ENCODE measurements around the gene MCOLN1. TPM values are rescaled to one million over a fixed set of nuclear protein-coding genes. Genes with fewer than 3 reads are reported as not detected.

The MCOLN1 gene
- total and polyA plus RNA-seq, 9 of the 15 experiments (the other 6 are each of a cell fraction or from before 2014, with no cell fraction given) = 0.25 to 15.4 (median 7.1) TPM

DNA sequence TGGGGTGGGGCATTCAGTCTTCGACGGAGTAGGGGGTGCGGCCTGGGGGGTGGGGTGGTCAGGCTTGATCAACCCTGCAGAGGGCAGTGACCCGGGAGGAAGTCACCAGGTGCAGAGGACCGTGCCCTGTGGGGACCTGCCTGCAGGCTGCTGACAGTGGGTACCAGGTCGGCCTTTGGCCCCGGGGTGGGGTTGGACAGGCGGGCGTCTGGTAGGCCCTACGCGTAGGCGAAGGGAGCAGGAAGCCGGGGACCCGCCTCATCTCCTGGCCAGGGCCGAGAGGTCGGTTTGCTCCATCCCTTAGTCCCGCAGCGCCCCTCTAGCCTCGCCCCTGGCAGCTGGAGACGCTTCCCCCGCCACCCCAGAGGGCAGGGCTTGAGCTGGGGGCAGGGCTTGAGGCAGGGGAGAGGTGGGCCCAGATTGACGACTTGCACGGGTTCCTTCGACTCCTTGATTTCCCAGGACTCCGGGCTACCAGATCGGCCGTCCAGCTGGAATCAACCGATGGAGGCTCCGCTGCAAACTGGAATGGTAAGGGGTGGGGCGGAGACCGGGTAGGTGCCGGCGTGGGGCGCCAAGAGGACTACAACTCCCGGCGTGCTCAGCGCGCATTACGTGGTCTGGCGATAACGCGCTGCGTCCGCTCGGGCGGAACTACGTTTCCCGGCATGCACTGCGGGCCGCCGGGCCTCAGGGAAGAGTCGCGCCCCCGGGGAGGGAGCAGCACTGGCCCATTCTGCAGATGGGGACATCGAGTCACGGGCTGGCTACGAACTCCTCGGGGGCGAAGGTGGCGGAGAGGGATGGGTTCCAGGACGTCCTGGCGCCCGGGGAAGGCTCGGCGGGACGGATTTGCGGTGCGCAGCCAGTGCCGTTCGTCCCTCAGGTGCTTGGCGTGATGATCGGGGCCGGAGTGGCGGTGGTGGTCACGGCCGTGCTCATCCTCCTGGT lies 12.9 kb downstream of the MCOLN1 start, which contains the start of gene PNPLA6 (continued):
- TF ChIP-seq, protein P1, sequence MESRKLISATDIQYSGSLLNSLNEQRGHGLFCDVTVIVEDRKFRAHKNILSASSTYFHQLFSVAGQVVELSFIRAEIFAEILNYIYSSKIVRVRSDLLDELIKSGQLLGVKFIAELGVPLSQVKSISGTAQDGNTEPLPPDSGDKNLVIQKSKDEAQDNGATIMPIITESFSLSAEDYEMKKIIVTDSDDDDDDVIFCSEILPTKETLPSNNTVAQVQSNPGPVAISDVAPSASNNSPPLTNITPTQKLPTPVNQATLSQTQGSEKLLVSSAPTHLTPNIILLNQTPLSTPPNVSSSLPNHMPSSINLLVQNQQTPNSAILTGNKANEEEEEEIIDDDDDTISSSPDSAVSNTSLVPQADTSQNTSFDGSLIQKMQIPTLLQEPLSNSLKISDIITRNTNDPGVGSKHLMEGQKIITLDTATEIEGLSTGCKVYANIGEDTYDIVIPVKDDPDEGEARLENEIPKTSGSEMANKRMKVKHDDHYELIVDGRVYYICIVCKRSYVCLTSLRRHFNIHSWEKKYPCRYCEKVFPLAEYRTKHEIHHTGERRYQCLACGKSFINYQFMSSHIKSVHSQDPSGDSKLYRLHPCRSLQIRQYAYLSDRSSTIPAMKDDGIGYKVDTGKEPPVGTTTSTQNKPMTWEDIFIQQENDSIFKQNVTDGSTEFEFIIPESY (CRISPR knock-in tag; IDR thresholded peaks at IDR 0.05) = peak; percentile 81
- TF ChIP-seq RBM22 (IDR thresholded peaks at IDR 0.05; ENCODE audit: low read depth, low read length, poor library complexity, severe bottlenecking) (peak; percentile 71), TEAD4 (IDR thresholded peaks at IDR 0.05; ENCODE audit: low read length) (no peak), TEAD4 (CRISPR knock-in tag; IDR thresholded peaks at IDR 0.05; ENCODE audit: borderline replicate concordance) (no peak), MTA2 (IDR thresholded peaks at IDR 0.05; ENCODE audit: low read depth) (no peak), TBL1XR1 (IDR thresholded peaks at IDR 0.05; ENCODE audit: low read length in 2 of 2) (peak; percentile 35 to 63; a peak in 3 of 4 replicates), ZNF232 (CRISPR knock-in tag; IDR thresholded peaks at IDR 0.05) (peak; percentile 88), SP2 (IDR thresholded peaks at IDR 0.05; ENCODE audit: extremely low read depth, low read depth, low read length, poor library complexity, severe bottlenecking) (no peak), FOXK1 (CRISPR knock-in tag; IDR thresholded peaks at IDR 0.05; ENCODE audit: borderline replicate concordance) (no peak), ZKSCAN8 (CRISPR knock-in tag; IDR thresholded peaks at IDR 0.05) (no peak), ZBTB1 (CRISPR knock-in tag; IDR thresholded peaks at IDR 0.05; ENCODE audit: borderline replicate concordance, low read depth) (0 out of 2 replicates have a peak, but pooled peaks have one; percentile 6), SIX5 (IDR thresholded peaks at IDR 0.05; ENCODE audit: borderline replicate concordance in 1 of 2, insufficient read depth in 1 of 2, low read depth in 1 of 2, low read length in 2 of 2) (peak; percentile 97 to 98)
- TF ChIP-seq, protein P2, sequence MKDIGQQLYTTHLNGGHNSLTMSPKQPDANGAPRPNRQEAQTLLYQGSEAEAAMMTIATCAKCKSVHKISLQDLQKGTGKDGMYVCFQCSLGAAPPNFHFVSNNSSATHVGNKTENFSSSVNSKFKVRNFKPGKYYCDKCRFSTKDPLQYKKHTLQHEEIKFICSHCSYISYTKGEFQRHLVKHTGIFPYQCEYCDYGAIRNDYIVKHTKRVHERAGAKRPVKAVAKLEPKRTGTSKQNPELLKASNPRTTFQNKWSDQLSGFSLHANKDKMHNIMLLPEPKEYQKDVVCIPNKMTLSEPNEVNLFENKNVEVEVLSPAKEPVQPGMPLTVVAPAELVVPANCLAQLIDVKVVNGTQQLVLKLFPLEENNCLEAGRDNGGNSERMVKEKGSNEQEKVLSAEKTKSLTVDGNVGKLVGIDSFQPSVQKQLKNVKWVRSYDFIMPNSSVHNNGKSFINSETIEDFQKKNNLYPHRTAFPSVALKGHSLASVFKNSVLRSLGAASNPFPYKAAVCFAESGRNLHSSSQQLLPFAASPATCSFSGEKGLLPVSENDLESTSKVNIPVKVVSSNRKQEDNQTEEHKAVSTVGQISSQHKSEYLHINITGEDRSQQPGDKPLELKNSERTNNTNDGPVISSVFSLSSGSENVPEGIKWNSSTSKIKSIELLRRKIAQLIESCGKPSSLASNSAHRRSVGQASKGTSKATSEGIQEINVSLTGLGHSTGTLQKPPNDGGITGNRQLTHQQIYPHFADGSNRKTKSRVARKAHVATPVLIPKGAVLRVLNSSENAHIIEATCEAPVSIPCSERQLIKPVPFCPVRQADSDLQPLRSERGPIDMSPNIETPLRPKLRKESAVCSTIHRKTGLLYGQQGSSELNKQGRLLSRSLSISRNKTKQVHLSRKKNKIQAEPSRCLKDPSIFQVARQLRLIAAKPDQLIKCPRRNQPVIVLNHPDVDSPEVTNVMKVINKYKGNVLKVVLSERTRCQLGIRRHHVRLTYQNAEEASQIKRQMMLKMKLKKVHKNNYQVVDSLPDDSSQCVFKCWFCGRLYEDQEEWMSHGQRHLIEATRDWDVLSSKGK (CRISPR knock-in tag; IDR thresholded peaks at IDR 0.05) = no peak
- TF ChIP-seq, protein P3, sequence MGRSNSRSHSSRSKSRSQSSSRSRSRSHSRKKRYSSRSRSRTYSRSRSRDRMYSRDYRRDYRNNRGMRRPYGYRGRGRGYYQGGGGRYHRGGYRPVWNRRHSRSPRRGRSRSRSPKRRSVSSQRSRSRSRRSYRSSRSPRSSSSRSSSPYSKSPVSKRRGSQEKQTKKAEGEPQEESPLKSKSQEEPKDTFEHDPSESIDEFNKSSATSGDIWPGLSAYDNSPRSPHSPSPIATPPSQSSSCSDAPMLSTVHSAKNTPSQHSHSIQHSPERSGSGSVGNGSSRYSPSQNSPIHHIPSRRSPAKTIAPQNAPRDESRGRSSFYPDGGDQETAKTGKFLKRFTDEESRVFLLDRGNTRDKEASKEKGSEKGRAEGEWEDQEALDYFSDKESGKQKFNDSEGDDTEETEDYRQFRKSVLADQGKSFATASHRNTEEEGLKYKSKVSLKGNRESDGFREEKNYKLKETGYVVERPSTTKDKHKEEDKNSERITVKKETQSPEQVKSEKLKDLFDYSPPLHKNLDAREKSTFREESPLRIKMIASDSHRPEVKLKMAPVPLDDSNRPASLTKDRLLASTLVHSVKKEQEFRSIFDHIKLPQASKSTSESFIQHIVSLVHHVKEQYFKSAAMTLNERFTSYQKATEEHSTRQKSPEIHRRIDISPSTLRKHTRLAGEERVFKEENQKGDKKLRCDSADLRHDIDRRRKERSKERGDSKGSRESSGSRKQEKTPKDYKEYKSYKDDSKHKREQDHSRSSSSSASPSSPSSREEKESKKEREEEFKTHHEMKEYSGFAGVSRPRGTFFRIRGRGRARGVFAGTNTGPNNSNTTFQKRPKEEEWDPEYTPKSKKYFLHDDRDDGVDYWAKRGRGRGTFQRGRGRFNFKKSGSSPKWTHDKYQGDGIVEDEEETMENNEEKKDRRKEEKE (IDR thresholded peaks at IDR 0.05; ENCODE audit: borderline replicate concordance in 1 of 2, control insufficient read depth in 1 of 2, low read depth in 2 of 2, low read length in 1 of 2) = peak in 1 of 2 experiments; percentile 74; a peak in 1 of 4 replicates
- TF ChIP-seq, protein P4, sequence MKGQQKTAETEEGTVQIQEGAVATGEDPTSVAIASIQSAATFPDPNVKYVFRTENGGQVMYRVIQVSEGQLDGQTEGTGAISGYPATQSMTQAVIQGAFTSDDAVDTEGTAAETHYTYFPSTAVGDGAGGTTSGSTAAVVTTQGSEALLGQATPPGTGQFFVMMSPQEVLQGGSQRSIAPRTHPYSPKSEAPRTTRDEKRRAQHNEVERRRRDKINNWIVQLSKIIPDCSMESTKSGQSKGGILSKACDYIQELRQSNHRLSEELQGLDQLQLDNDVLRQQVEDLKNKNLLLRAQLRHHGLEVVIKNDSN (CRISPR knock-in tag; IDR thresholded peaks at IDR 0.05) = peak; percentile 55; the same call in 1 of the 2 replicates

All from K562 (cell line).